GM19463 (cell line): ENCODE results near the gene STAP2.
"Not testable (repeated sequence)": the region's sequence is repeated elsewhere in the genome, so short reads cannot be mapped to it uniquely, and the experiment has no call there.

ENCODE experiments used
- ATAC-seq: cut with Tn5 transposase; IDR thresholded peaks from one replicate; pipeline ENCODE4 v1.9.1; 2021; ENCODE audit warnings: mild to moderate bottlenecking, moderate library complexity; ENCODE audit not compliant: unreplicated experiment

Gene STAP2

DNA sequence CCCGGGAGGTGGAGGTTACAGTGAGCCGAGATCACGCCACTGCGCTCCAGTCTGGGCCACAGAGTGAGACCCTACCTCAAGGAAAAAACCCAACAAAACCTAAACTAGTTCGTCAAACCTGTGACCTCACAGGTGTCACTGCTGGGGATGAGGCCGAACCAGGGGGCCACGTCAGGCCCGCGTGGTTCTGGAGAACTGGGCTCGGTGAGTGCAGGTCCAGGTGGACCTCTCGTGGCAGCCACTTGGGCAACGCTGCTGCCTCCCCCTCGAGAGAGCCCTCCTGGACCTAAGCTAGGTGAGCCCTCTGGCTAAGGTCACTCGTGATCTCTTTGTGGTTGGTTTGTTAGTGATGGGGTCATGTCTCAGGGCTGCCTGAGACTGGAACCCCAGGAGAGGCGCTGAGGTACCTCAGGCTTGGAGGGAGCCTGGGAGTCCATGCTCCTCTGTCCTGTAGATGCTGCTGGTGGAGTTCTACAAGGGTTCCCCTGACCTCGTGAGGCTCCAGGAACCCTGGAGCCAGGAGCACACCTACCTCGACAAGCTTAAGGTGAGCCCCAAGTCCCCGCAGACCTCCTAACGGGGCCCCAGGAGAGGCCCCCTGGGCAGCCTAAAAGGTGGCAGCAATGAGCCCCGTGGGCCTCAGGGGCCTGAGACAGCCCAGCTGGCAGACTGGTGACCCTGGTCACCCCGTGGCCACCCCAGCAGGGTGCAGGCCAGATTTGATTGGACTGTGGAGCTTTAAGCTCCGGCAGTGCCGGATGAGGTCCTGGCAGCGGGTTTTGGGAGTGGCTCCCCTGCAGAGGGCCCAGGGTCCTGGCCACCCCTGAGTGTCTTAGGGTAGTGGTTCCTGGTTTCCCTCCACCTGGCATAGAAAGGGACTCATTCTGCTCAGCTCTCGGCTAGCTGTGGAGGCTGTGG lies 20.3 kb upstream of the STAP2 start:
- ATAC-seq, result no peak

DNA sequence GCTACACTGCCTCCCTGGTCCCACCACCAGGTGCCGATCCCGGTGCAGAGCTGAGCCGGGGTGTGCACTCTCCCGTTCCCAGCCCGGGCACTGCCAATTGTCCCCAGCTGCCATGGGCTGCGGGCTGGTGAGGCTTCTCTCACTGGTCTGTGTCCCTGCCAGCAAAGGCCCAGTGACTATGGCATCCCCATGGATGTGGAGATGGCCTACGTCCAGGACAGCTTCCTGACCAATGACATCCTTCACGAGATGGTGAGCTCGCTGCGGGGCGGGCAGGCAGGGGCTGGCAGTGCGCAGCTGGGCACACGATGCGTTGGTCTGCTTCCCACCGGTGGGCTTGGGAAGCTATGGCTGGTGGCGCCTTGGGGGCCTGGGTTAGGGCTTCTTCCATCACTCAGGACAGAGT lies 19.3 kb upstream of the STAP2 start:
- ATAC-seq, result no peak

DNA sequence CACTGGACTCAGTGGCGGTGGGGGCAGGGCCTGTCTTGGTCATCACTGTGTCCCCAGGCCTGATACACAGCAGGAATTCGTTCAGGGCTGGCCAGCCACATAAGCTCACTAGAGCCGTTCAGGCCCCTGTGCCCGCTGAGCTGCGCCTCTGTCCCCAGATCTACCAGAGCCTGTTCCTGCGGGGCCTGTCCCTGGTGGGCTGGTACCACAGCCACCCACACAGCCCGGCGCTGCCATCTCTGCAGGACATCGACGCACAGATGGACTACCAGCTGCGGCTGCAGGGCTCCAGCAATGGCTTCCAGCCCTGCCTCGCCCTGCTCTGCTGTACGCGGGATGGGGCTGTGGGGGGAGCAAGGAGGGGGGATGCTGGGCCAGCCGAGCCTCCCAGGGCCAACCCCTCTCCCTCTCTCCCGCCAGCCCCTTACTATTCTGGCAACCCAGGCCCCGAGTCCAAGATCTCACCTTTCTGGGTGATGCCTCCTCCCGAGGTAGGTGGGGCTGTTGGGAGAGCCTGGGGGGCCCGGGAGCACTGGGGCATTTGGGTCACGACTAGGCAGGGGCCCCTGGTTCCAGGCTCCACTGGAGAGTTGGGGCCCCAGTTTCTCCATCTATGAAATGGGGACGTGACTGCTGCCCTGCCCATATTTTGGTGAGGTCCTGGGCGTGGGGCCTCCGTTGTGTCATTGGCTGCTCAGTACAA lies 18.6 kb upstream of the STAP2 start:
- ATAC-seq, result no peak

DNA sequence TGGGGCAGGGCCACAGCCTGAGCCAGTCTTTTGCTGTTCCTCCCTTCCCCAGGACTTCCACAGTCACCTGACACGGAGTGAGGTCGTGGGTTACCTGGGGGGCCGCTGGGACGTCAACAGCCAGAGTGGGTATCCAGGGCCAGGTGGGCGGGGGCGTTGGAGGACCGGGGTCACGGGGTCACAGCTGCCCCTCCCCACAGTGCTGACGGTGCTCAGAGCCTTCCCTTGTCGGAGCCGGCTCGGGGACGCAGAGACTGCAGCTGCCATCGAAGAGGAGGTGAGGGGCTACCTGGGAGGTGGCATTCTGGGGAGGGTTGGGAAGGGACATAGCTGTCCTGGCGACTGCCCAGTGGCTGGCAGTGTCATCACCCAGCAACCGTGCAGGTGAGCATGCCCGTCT lies 16.3 kb upstream of the STAP2 start:
- ATAC-seq, result no peak

DNA sequence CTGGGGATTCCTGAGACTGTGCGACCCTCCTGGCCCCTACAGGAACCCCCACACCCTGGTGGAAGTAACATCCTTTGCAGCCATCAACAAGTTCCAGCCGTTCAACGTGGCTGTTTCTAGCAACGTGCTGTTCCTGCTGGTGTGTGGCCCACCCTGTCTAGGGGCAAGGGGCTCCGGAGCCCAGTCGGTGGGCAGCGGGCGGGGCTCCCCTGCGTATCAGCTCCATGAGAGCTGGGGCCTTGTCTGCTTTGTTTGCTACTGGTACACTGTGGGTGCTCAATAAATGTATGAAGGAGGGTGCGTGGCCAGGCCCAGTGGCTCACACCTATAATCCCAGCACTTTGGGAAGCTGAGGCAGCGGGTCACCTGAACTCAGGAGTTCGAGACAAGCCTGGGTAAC lies 15.7 kb upstream of the STAP2 start:
- ATAC-seq, result no peak

DNA sequence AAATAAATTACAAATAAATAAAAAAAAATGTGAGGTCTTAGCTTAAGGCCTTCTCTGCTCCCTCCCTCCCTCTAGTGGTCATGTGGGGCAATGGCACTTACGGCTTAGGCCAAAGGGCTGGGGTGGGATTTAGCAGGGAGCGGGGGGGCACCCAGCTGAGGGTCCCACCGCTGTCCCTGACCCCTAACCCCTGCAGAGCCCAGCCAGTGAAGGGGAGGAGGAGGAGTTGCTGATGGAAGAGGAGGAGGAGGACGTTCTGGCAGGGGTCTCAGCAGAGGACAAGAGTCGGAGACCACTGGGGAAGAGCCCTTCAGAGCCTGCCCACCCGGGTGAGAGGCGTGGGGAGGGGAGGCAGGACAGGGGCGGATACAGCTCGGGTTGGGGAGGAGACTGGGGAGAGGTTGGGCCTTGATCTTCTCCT lies 14.1 kb upstream of the STAP2 start:
- ATAC-seq, result no peak

DNA sequence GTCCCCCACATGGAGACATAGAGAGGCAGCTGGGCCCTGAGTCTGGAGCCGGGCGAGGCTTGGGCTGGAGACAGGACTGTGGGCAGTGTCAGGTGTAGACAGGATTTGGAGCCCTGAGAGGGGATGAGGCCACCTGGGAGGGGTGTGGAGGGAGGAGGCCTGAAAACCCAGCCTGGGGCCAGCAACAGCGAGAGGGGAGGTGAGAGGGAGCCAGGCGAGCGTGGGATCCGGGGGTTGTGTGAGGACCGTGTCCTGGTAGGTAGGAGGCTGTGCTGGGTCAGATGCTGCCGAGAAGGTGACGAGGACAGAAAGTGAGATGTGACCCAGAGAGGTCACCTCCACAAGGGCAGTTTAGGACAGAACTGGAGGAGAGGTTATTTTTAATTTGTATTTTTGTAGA lies 12.1 kb upstream of the STAP2 start:
- no peak for ATAC-seq

DNA sequence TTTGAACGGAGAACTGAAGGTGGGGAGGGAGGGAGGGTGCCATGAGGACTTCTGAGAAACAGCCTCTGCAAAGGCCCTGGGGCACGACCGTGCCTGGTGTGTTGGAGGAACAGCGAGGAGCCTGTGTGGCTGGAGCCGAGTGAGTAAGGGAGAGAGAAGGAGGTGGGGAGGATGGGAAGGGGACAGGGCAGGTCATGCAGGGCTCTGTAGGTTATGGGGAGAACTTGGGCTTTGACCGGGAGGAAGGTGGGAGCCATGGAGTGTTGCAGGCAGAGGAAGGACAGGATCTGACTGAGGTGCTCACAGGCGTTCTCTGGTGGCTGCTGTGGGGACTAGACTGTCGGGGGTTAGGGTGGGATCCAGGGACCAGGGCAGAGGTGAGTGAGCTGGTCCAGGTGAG lies 11.5 kb upstream of the STAP2 start:
- ATAC-seq, result no peak

DNA sequence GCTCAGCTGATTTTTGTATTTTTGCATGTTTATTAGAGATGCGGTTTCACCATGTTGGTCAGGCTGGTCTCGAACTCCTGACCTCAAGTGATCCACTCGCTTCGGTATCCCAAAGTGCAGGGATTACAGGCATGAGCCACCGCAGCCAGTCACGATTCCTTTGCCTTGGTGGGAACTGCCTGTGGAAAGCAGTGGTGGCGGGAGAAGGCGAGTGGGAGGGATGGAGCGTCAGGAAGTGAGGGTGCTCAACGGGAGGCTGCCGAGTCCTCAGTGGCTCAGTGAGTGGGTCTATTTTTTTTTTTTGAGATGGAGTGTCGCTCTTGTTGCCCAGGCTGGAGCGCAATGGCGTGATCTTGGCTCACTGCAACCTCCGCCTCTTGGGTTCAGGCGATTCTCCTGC lies 10.6 kb upstream of the STAP2 start:
- ATAC-seq, result not testable (repeated sequence)

DNA sequence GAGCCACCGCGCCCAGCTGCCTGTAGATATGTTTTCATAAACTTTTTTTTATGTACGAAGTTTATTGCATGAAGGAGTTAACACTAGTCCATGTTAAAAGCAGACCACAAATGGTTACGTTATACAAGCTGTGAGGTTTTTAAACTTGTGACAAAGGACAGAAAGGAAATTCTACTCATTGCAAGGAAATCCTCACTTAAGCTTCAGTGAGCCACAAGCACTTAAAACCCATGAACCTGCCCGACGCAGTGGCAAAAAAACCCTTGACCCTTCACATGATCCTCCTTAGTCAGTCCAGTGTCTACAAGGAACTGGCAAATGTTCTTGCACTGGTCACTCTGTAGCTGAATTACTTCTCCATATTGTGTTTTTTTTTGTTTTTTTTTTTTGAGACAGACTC lies 8.9 kb upstream of the STAP2 start:
- ATAC-seq, result no peak

DNA sequence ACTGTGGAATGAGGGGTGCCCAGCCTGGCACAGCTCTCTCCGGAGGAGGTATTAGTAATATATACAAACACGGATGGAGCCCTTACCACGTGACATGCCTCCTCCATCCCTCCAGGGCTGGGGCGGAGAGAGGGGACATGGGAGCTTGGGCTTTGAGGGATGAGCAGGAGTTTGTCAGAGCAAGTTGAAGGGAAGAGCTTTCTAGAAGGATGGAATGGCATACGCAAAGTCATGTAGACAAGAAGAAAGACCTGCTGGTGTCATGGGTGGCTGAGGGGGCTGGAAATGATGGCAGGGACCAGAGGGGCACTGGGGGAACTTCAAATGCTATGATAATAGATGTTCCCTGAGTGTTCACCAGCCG lies 7.4 kb upstream of the STAP2 start:
- no peak for ATAC-seq

DNA sequence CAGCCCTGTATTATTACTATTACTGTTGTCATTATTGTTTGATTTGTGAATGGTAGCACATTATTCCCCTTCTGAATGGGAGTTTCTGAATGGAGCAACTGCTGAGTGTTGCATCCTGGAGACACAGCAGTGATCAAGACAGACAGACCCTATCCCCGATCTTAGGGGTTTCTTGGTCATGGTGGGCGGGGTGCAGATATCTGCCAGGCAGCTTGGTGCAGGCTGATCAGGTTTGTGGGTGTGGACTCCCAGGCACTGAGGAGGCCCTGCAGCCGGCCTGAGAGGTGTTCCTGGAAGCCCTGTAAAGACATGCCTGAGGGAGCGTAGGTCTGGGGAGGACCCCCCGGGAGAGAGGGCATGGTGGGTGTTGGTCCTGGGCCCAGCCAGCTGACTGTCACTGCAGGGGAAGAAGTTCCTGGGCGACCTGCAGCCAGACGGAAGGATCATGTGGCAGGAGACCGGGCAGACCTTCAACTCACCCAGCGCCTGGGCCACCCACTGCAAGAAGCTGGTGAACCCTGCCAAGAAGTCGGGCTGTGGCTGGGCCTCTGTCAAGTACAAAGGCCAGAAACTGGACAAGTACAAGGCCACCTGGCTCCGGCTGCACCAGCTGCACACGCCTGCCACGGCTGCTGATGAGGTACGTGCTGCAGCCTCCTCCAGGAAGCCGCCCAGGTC lies 6.9 kb upstream of the STAP2 start:
- no peak for ATAC-seq

DNA sequence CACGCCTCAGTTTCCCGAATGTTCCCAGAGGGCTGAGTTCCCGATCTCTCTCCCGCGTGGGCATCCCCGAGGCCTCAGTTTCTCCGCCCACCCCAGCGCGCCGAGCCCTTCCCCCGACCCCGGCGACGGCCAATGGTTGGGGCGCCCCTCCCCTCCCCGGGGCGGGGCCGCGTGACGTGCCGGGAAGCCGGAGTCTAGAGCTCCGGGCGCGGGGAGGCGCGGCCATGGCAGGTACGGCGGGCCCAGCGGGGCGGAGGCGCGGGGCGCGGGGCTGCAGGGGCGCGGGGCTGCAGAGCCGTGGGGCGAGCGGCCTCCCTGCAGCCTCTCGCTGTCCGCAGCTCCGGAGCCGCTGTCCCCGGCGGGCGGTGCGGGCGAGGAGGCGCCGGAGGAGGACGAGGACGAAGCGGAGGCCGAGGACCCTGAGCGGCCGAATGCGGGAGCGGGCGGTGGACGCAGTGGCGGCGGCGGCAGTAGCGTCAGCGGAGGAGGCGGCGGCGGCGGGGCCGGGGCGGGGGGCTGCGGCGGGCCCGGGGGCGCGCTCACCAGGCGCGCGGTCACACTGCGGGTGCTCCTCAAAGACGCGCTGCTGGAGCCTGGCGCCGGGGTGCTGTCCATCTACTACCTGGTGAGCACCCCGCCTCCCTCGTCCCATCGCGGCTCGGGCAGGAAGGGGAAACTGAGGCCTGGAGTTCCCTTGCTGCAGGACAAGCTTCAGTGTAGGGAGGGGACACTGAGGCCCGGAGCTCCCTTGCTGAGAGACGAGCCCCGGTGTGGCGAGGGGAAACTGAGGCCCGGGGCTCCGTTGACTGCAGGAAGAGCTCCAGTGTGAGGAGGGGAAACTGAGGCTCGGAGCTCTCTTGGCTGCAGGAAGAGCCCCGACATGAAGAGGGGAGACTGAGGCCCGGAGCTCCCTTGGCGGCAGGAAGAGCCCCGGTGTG lies 5.0 kb upstream of the STAP2 start, which contains the start of gene MPND:
MPND (plus strand) TSS at position 193 of the 938 bp plus-strand sequence; CDS start at position 225, 32 bp downstream.
- ATAC-seq, result peak; percentile 57

DNA sequence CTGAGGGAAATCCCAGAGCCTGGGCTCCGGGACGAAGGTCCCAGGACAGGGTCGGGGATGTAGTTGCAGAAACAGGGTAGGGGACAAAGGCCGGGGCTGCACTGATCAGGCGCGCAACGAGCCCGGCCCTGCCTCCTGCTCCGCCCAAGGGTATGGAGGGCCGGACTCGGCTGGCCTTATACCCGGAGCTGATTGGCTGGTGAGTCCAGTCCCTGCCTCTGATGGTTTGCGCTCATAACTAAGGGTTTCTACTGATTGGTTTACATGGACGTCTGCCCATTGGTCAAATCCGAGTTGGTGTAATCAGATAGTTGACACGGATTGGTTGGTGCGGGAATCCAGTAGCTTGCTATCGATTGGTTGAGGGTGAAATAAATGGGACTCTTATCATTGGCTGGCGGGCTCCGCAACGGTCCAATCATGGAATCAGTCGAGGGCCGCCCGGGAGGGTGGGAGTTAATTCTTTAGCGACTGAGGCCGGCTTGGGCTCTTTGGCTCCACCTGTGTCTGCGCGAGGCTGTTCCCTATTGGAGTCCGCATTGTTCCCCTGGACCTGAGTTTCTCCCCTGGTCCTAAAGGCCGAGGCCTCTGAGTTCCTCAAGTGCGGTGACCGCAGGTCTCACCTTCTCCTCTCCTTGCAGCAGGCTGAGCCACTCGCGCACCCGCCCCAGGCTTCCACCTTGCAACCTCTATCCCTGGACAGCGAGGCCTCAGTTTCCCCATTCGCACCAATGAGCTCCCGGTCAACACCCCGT lies 4.2 kb upstream of the STAP2 start:
- peak; percentile 81 for ATAC-seq

DNA sequence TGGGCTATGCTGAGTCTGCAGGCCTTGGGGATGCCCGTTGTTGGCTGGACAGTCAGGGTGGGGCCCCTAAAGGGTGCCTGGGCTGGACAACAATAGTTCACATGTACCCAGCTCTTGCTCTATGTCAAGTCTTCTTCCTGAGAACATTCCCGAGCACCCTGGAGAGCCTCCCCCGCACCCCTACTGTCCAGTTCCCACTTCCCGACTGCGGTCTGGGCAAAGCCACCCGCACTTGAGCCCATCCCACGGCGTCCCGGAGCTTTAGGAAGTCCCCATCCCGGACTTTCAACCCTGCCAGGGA lies 3.6 kb upstream of the STAP2 start:
- ATAC-seq, result no peak

DNA sequence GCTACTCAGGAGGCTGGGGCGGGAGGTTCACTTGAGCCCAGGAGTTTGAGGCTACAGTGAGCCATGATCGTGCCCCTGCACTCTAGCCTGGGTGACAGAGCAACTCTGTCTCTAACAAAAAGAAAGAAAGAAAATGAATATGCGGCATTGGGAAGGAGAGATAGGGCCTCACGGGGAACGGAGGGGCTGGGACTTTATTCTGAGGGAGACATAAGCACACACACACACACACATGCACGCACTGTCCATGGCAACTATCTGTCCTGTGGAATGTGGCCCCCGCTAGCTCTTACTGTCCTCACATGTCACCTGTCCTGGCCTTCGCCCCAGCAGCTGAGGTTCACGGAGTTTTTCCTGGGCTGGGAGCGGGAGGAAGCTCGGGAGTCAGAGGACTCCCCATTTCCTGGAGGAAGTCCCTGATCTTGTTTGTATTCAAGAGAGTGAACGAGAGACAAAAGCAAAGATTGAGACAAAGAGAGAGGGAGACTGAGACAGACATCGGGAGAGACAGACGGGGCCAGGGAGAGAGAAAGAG lies 654 bp downstream of the STAP2 start:
- no peak for ATAC-seq

DNA sequence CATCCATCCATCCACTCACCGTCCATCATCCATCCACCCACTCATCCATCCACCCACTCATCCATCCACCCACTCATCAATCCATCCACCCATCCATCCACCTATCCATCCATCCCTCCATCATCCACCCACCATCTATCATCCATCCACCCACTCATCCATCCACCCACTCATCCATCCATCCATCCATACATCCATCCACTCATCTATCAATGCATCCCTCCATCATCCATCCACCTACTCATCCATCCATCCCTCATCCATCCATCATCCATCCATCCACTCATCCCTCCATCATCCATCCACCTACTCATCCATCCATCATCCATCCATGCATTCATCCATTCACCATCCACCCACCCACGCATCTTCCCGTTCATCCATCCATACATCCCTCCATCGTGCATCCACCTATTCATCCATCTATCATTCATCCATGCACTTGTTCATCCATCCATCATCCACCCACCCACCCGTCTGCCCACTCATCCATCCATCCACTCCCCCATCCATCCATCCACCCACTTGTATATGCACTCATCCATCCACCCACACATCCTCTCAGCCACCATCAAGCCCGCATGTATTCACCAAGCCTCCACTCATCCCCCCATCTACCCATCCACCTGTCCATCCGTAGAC lies 3.6 kb downstream of the STAP2 start:
- ATAC-seq, result no peak

DNA sequence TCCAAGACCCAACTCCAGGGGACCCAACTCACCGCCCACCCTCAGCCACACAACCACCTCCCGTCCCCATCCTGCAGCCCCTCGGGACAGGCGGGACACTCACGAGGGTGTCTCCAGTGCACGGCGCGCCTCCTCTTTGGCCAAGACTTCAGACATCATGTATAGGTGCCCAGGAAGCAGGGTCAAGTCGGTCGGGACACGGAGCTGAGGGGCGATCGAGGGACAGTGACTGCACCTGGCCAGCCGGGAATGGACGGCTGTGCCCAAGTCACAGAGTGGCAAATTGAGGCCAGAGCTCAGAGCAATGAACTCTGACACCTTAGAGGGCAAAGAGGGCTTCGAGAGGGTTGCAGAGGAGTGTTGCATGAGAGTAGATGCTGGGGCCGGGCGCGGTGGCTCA lies 8.8 kb downstream of the STAP2 start:
- no peak for ATAC-seq

DNA sequence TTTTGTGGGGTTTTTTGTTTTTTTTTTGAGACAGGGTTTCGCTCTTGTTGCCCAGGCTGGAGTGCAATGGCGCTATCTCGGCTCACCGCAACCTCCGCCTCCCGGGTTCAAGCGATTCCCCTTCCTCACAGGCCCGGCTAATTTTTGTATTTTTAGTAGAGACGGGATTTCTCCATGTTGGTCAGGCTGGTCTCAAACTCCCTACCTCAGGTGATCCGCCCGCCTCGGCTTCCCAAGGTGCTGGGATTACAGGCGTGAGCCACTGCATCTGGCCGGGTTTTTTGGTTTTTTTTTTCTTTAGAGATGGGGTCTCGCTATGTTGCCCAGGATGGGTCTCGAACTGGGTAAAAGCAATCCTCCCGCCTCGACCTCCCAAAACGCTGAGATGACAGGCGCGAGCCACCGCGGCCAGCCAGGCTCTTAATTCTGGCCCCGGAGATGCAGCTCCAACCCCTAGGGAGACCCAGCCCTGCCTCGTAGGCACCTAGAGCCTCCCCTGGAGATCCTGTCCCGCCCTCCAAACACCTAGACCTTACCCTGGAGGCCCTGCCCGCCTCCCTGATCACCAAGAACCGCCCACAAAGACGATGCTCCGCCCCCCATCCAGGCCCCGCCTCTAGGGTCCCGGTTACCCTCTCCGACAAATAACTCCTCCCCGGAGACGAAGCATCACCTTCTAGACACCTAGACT lies 9.5 kb downstream of the STAP2 start:
- ATAC-seq, result not testable (repeated sequence)
